HepG2 (cell line): Measurements from ENCODE around the gene ENO1. TPM values are rescaled to one million over a fixed set of nuclear protein-coding genes. Genes with fewer than 3 reads are reported as not detected.

Source experiments
- ATAC-seq: fragments of 200-7000 bp; cut with Tn5 transposase; 3 replicates; pipeline ENCODE4 v1.9.1; 2020; ENCODE audit warnings: mild to moderate bottlenecking, moderate library complexity
- BruUV-seq: library from RNA; stranded (reverse); fragments of 400-500 nt; replicated peaks from 2 replicates; lab custom pipeline; 2021; lab: Mats Ljungman, UMichigan
- CTCF ChIA-PET: fragments of 300-600 bp; formaldehyde crosslinking; extraction: SDS; loops from one replicate; lab custom pipeline; 2021; ENCODE audit warnings: low total read pairs, inconsistent platforms, low intra/inter-chr PET ratio; lab: Yijun Ruan, JAX
- POLR2A ChIA-PET: fragments of 350-600 bp; sonication (Branson Sonifier 250); formaldehyde crosslinking; loops from one replicate; lab custom pipeline; 2020; ENCODE audit warnings: antibody characterized with exemption, inconsistent platforms; lab: Yijun Ruan, JAX
- DNase-seq: peaks from one replicate; pipeline ENCODE4 v3.0.0-alpha.2; 2015; ENCODE audit warnings: low spot score
- FAIRE-seq: peaks from 3 replicates; lab custom pipeline; 2011; peaks lifted over from hg19 to GRCh38; lab: Jason Lieb, UNC
- H2AFZ ChIP-seq: one replicate; pipeline ENCODE4 v1.6.1; 2011; ENCODE audit warnings: low read length, inconsistent platforms
- H3K27ac ChIP-seq: fragments of 300-600 bp; 3 replicates; pipeline ENCODE4 v1.8.0; 2011; ENCODE audit warnings: mixed run types, mild to moderate bottlenecking, mixed read lengths, low read length, inconsistent platforms; ENCODE audit not compliant: insufficient read depth; ENCODE audit errors: extremely low read length
- H3K27me3 ChIP-seq, 2 experiments: fragments of 200-600 bp in 1 of 2; 2 replicates in 1 of 2; 3 replicates in 1 of 2; pipeline versions ENCODE4 v1.6.0 to v1.8.0; 2011; ENCODE audit warnings: low read length in 2 of 2, mild to moderate bottlenecking in 2 of 2, moderate library complexity in 2 of 2, inconsistent platforms in 1 of 2; ENCODE audit not compliant: insufficient read depth in 2 of 2, control insufficient read depth in 1 of 2
- H3K36me3 ChIP-seq, 2 experiments: fragments of 200-600 bp in 1 of 2; replicated peaks in 1 of 2; 2 replicates in 1 of 2; 3 replicates in 1 of 2; pipeline versions ENCODE4 v1.5.1 to v1.8.0; 2011; ENCODE audit warnings: low read length in 2 of 2, inconsistent platforms in 1 of 2; ENCODE audit not compliant: insufficient read depth in 2 of 2, control insufficient read depth in 1 of 2
- H3K4me1 ChIP-seq: 2 replicates; pipeline ENCODE4 v1.5.1; 2012; ENCODE audit warnings: low read length, inconsistent platforms; ENCODE audit not compliant: insufficient read depth
- H3K4me2 ChIP-seq: 2 replicates; pipeline ENCODE4 v1.6.0; 2011; ENCODE audit warnings: low read depth, low read length, inconsistent platforms
- H3K4me3 ChIP-seq, 3 experiments: fragments of 200-600 bp in 1 of 3; sonication (generic), shearing (Covaris generic) in 1 of 3; replicated peaks in 1 of 3; 2 replicates each; pipeline ENCODE4 v1.5.1; 2011 to 2016; ENCODE audit warnings: low read length in 3 of 3, inconsistent platforms in 2 of 3, low read depth in 2 of 3, mild to moderate bottlenecking in 2 of 3, control low read depth in 1 of 3, mixed read lengths in 1 of 3; ENCODE audit not compliant: insufficient read depth in 1 of 3
- H3K79me2 ChIP-seq: one replicate; pipeline ENCODE4 v1.6.1; 2011; ENCODE audit warnings: low read length, inconsistent platforms; ENCODE audit not compliant: insufficient read depth
- H3K9ac ChIP-seq: 2 replicates; pipeline ENCODE4 v1.6.0; 2011; ENCODE audit warnings: mild to moderate bottlenecking, low read depth, low read length, inconsistent platforms; ENCODE audit not compliant: insufficient read depth
- H3K9me3 ChIP-seq: 2 replicates; pipeline ENCODE4 v1.5.1; 2012; ENCODE audit warnings: mild to moderate bottlenecking, low read length
- H4K20me1 ChIP-seq: 2 replicates; pipeline ENCODE4 v1.6.0; 2011; ENCODE audit warnings: inconsistent platforms, mild to moderate bottlenecking, low read length, moderate library complexity; ENCODE audit not compliant: insufficient read depth
- ADNP ChIP-seq: sonication (generic); formaldehyde crosslinking; IDR thresholded peaks from 2 replicates; pipeline ENCODE4 v1.4.0; 2020; ENCODE audit warnings: missing genetic modification reagents
- DNMT1 ChIP-seq: sonication (generic); formaldehyde crosslinking; IDR thresholded peaks from 2 replicates; pipeline ENCODE4 v1.5.1; 2020; ENCODE audit warnings: mild to moderate bottlenecking, missing genetic modification reagents
- GLMP ChIP-seq: sonication (generic); formaldehyde crosslinking; IDR thresholded peaks from 2 replicates; pipeline ENCODE4 v1.9.0; 2021; ENCODE audit warnings: missing genetic modification reagents, mild to moderate bottlenecking, borderline replicate concordance
- GZF1 ChIP-seq: sonication (generic); formaldehyde crosslinking; IDR thresholded peaks from 2 replicates; pipeline ENCODE4 v1.5.1; 2020; ENCODE audit warnings: mild to moderate bottlenecking, missing genetic modification reagents
- IKZF5 ChIP-seq: IDR thresholded peaks from 2 replicates; pipeline ENCODE4 v1.6.1; 2018; ENCODE audit warnings: missing genetic modification reagents, mild to moderate bottlenecking, missing compliant biosample characterization
- LCORL ChIP-seq, 2 experiments: fragments of 450-650 bp in 1 of 2; sonication (generic) in 1 of 2; formaldehyde crosslinking in 1 of 2; IDR thresholded peaks; 2 replicates each; pipeline versions ENCODE4 v1.5.0 to v1.6.1; 2017 to 2020; ENCODE audit warnings: antibody characterized with exemption in 1 of 2, missing genetic modification reagents in 1 of 2
- MNT ChIP-seq: fragments of 450-650 bp; IDR thresholded peaks from 2 replicates; pipeline ENCODE4 v1.6.1; 2016
- POGZ ChIP-seq: sonication (generic); formaldehyde crosslinking; IDR thresholded peaks from 2 replicates; pipeline ENCODE4 v1.4.0; 2020; ENCODE audit warnings: mild to moderate bottlenecking, missing genetic modification reagents
- POLR2AphosphoS5 ChIP-seq: IDR thresholded peaks from 2 replicates; pipeline ENCODE4 v1.6.1; 2012; ENCODE audit warnings: low read depth, low read length
- RARG ChIP-seq: sonication (generic); formaldehyde crosslinking; IDR thresholded peaks from 2 replicates; pipeline ENCODE4 v1.4.0; 2020; ENCODE audit warnings: low read depth, mild to moderate bottlenecking, missing genetic modification reagents
- REL ChIP-seq: sonication (generic); formaldehyde crosslinking; conservative IDR thresholded peaks from 2 replicates; pipeline ENCODE4 v1.8.0; 2022; ENCODE audit warnings: mild to moderate bottlenecking, missing genetic modification reagents, moderate library complexity
- ZFX ChIP-seq: sonication (generic); formaldehyde crosslinking; IDR thresholded peaks from 2 replicates; pipeline ENCODE4 v1.4.0; 2020; ENCODE audit warnings: mild to moderate bottlenecking, low read depth, missing genetic modification reagents, moderate library complexity
- ZNF263 ChIP-seq: sonication (generic); formaldehyde crosslinking; IDR thresholded peaks from 2 replicates; pipeline ENCODE4 v1.4.0; 2020; ENCODE audit warnings: missing genetic modification reagents
- ZNF713 ChIP-seq: sonication (generic); formaldehyde crosslinking; IDR thresholded peaks from 2 replicates; pipeline ENCODE4 v1.4.0; 2020; ENCODE audit warnings: mild to moderate bottlenecking, missing genetic modification reagents
- ZNF816 ChIP-seq: sonication (generic); formaldehyde crosslinking; IDR thresholded peaks from 2 replicates; pipeline ENCODE4 v1.8.0; 2022; ENCODE audit warnings: missing genetic modification reagents, mild to moderate bottlenecking, borderline replicate concordance
- ZSCAN22 ChIP-seq: sonication (generic); formaldehyde crosslinking; IDR thresholded peaks from 2 replicates; pipeline ENCODE4 v1.4.0; 2020; ENCODE audit warnings: mild to moderate bottlenecking, missing genetic modification reagents
- WGBS: methylation state at CpG from one replicate; pipeline ENCODE4 v1.1.6; 2017; ENCODE audit warnings: low lambda C conversion rate; 5-methylcytosine and 5-hydroxymethylcytosine counted together
- in situ Hi-C: cut with HindIII; loops from 2 replicates; pipeline ENCODE4 v1.10.0; 2017; ENCODE audit warnings: low pct_unique_long_range_greater_than_20kb; ENCODE audit not compliant: extremely low pct_ligation_motif_present
- intact Hi-C: fragments of 100-400 bp; cut with micrococcal nuclease; formaldehyde crosslinking; loops from one replicate; pipeline ENCODE4 v1.10.0; 2022; ENCODE audit not compliant: unreplicated experiment
- polyA plus RNA-seq, 8 experiments: library from polyadenylated mRNA; depleted of rRNA in 3 of 8; stranded (reverse) in 7 of 8; unstranded in 1 of 8; fragments of >200 nt; fragmentation: Illumina TruSeq in 4 of 8; extraction: Trizol in 4 of 8; gene quantifications; 2 replicates each; pipeline versions ENCODE4 v1.2.1 to v1.2.3, GENCODE V29; 2011 to 2016; ENCODE audit warnings: low read depth in 4 of 8, missing spikeins in 1 of 8, mixed read lengths in 1 of 8; ENCODE audit not compliant: insufficient read depth in 1 of 8
- total RNA-seq, 5 experiments: library from RNA; depleted of rRNA; stranded (reverse); fragments of >200 nt; fragmentation: Illumina TruSeq; extraction: Trizol; gene quantifications; 2 replicates each; pipeline ENCODE4 v1.2.3, GENCODE V29; 2016; ENCODE audit warnings: low read depth in 1 of 5

Gene ENO1
- total and polyA plus RNA-seq, 2 of the 13 experiments (the other 11 are each of a cell fraction or from before 2014, with no cell fraction given), result 1,559 to 3,103 TPM

GRCh38 chr1:8822373-8823294, 55.9 kb downstream of the ENO1 start (continued):
- 0 out of 2 replicates have a peak, but pooled peaks have one; percentile 60 for TF ChIP-seq IKZF5
- no peak for TF ChIP-seq POGZ (CRISPR knock-in tag)
- peak; percentile 94 for TF ChIP-seq ZSCAN22
- no peak for TF ChIP-seq DNMT1 (CRISPR knock-in tag)
- 0 out of 2 replicates have a peak, but pooled peaks have one; percentile 19 for TF ChIP-seq ZNF263
- TF ChIP-seq POLR2AphosphoS5, result peak; percentile 49; the same call in 1 of the 2 replicates
- no peak for TF ChIP-seq LCORL (IDR thresholded peaks at IDR 0.05)
- TF ChIP-seq LCORL (CRISPR knock-in tag; IDR thresholded peaks at IDR 0.05), result no peak
- no peak for TF ChIP-seq ADNP (CRISPR knock-in tag)
- TF ChIP-seq RARG, result no peak
- TF ChIP-seq, all 625 proteins: peak for 41

DNA sequence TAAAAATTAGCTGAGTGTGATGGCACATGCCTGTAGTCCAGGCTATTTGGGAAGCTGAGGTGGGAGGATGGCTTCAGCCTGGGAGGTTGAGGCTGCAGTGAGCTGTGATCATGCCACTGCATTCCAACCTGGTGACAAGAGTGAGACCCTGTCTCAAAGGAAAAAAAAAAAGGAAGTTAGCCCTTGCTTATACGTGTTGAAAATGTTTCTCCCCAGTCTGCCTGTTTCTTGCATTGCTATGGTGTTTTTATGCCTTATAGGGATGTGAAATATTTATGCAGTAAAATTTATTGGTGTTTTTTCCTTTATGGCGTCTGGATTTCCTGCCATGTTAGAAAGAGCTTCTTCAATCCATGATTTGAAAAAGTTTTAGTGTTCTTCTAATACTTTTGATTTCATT, 57.4 kb downstream of the ENO1 start:
- FAIRE-seq, result no peak
- intact Hi-C loops, result no loop called here
- H3K9me3 ChIP-seq, result no peaks in the 10 kb centered on the region
- ATAC-seq, result no peak
- H3K9ac ChIP-seq, result no peak overlapping the region
- H3K4me3 ChIP-seq, result no peak overlapping the region
- H3K36me3 ChIP-seq, result no peaks in the 10 kb centered on the region
- H2AFZ ChIP-seq, result no peak overlapping the region
- CTCF ChIA-PET, result no interaction called here
- no peak overlapping the region for H3K4me2 ChIP-seq
- H3K27me3 ChIP-seq, result no peaks in the 10 kb centered on the region; a peak in 1 of 5 replicates
- peaks cover 13% of the 10 kb centered on the region for H3K79me2 ChIP-seq
- in situ Hi-C loops, result no loop called here
- H3K27ac ChIP-seq, result no peak overlapping the region
- POLR2A ChIA-PET, result interaction anchor here (1.4 to 2.7 kb wide), 2 partner anchors 27 to 80 kb away, joined by 3 to 19 read pairs; no protein-coding TSS in a partner anchor
- no peak for DNase-seq
- no peaks in the 10 kb centered on the region for H4K20me1 ChIP-seq
- H3K4me1 ChIP-seq, result peaks cover 51% of the 10 kb centered on the region
- 52% methylated on average over 2 of the region's 2 CpGs for WGBS
- BruUV-seq, result no TSS peak
- TF ChIP-seq ZFX (no peak), REL (CRISPR knock-in tag) (no peak), ZNF816 (no peak), MNT (no peak), GZF1 (no peak), GLMP (CRISPR knock-in tag) (no peak), IKZF5 (no peak), ZNF713 (CRISPR knock-in tag) (no peak)
